ENCODE measurements around the gene PRELID2.
A peak's percentile ranks its signal among the peaks of the same experiment; 100 is the strongest.
"Not testable (repeated sequence)": the region's sequence is repeated elsewhere in the genome, so short reads cannot be mapped to it uniquely, and the experiment has no call there.

PRELID2 gene

DNA sequence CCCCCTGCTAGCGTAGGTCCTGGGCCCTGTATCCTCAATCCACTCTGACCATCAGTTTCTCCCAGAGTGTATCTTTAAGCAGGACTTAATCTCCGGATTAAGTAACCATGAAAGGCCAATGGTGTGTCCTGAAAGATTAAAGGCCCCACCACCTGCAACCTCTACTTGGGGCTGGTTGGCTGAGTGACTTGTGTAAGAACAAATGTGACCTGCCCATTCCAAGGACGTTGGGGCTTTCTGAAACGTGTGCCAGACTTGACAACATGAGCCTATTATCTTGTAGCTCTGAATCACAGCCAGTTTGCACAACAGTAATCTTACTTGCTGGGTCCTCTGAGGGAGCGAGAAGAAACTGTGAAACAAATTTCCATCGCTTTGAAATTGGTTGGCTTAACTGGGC is 3.1 kb upstream of the PRELID2 start:
- DNase-seq = no peak

DNA sequence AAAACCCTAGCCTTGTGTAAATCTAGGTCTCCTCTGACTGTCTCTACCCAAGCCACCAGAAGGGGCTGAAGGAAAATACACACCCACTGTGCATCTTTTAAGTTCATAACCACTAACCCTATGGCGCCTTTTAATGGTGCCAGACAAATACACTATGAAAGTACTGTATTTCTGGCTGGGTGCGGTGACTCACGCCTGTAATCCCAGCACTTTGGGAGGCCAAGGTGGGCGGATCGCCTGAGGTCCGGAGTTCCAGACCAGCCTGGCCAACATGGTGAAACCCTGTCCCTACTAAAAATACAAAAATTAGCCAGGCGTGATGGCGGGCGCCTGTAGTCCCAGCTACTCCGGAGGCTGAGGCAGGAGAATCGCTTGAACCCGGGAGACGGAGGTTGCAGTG is 1.1 kb upstream of the PRELID2 start:
- not testable (repeated sequence) for DNase-seq

DNA sequence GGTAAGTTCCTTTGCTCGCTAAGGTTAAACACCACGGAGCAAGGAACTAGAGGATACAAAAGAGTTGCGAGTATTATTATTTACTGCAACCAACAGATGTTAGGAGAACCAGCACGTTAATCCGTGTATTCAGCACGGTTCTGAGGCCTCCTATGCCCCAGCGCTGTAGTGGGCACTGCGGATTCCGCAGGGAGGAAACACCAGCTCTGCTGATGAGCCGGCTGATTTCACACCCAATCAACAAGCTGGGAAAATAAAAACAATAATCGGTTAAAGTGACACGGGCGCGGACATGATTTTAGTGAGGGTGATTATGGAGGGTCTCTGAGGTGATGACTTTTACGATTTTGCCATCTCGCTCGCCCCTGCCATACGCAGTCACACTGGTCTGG is 702 bp upstream of the PRELID2 start:
- no peak for DNase-seq

DNA sequence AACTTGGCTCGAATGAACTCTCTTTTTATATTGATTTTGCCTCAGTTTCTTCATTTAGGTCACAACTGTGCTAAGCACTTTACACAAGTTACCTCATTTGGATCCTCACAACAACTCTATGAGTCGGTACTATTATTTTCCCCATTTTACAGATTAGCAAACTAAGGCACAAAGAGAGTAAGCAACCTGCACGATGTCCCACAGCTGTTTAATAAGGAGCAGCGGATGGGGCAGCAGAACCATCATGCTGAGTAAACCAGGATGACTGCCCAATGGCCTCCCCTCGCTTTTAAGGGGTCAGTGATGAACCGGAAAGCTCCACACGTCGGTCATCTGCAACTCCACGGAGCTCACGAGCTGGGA is 607 bp downstream of the PRELID2 start:
- no peak for DNase-seq

DNA sequence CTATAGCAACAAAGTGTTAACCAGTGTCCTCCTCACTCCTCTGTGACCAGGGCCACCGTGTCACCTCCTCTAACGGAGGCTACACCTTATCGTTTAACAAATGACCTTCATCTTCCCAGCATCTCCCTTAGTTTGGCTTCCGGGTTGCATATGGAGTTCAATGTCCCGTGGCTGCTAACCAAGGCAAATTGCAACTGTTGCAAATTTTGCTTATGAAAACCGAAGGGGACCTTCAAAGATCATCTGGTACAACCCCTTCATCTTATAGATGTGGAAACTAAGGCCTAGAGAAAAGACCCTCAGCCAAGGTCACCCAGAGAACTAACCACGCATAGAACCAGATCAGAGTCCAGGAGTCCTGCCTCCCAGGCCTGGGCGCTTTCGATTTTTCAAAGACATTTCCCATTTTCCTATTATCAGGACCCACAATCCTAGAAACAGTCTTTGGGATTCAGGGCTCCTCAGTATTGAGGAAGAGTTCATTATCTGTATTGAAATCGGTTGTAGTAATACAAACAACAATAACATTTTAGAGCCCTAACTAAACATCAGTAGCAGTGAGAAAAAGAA is 1.4 kb downstream of the PRELID2 start:
- DNase-seq = no peak

DNA sequence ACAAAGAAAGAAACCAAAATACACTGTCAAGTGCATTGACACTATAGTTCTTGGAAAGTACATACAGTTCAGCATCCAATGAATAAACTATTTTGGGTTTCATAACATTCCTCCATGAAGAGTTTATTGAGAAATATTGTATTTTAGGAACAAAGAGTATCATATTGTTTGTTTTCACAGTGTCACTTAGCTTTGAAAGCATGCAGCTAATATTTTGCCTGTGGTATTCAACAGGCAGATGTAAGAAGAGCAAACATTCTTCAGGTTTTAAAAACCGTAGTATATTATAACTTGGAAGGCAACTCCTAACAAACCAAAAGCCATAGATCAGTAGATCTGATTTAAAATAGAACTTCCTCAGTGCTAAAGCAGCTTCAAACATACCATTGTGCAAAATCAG is 4.5 kb downstream of the PRELID2 start:
- peak; percentile 50 for DNase-seq

DNA sequence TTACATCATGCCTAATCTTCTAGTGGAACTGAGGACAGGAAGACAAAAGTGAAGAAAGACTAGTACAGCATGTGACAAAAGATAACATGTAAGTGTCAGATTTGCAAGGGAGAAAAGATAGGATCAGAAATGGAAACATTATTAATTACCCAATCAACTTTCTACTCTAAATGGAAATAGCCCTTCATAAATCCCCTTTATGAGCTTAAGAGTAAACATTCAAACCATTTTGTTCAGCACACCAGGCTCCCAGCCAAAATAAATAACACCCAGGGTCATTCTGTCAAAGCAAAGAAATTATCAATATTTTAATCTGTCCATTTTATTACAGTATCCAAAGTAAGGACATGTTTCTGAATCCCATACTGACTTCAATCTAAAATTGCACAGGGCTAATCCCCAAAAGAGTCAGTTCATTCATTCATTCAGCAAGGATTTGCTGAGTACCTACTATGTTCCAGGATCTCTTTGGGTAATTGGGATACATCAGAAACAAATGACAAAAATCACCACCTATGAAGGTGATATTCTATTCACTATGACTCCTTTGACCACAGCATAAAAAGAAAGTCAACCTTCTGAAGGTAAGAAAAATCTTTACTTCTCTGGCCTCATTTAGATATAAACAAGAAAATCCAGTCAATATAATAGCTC is 5.3 kb downstream of the PRELID2 start:
- DNase-seq = no peak

DNA sequence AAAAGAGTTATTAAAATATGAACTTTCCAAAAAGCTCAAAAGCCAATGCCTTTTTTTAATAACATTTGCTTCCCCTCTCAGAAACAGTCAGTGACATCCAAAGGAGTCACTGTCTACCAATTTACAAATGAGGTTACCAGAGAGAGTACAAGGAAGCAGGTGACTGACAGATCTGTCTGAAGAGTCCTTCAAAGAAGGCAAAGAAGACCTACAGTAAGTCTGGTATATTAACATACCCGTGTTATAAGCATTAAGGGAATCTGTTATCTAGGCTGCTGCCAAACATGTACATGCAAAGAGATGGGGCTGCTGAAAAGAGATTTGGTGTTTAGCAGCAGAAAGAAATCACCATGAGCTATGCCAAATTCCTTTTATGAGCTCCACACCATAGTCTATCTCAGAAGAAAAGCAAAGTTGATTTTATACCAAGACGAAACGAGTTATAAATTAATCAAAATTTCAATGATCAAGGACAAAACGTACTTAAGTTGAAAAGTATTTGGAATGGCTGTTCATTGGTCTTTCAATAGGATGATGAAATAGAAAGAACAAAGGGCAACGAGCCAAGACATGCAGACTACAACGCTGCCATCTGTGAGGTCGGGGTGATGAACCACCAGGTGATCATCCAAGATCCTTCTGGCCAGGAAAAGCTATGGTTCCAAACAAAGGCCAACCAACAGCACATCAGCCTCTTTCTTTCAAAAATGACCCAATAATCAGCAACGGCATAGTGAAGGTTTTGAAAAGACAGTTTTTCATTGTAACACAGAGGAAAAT is 8.1 kb downstream of the PRELID2 start:
- no peak for DNase-seq

DNA sequence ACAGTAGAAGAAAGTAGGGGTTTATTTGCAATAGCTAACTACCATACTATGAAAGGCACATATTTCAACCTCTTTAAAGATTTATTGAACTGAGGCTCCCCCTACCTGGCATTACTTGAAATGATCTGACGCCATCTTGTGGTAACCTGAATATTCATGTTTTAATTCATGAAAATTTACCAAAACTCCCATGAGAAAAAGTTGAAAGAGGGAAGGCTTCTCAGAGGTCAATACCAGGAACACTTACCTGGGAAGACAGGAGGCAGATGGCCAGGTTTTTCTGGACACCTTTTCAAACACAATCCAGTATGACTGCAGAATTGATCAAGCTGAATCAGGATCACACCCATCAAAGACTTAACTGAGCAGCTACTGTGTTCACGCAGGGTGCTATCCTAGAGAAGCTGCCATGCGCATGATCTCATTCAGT is 9.4 kb downstream of the PRELID2 start:
- DNase-seq = peak; percentile 71

DNA sequence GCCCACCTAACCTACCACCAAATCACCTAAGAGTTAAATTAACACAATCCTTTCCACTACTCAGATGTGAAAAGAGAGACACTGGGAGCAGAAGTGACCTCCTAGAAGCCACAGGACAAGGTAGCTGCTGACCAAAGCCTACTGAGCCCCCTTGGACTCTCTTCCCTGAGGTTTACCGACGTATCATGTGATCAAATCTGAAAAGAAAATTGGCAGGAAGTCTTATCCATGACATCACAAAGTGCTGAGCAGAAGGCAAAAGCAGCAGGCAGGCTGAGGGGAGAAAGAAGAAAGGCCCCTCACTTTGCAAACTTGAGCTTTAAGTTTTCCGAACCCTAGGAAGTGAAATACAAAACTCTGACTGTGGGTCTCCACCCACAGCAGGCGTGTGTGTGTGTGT is 11.1 kb downstream of the PRELID2 start:
- DNase-seq = peak; percentile 36

DNA sequence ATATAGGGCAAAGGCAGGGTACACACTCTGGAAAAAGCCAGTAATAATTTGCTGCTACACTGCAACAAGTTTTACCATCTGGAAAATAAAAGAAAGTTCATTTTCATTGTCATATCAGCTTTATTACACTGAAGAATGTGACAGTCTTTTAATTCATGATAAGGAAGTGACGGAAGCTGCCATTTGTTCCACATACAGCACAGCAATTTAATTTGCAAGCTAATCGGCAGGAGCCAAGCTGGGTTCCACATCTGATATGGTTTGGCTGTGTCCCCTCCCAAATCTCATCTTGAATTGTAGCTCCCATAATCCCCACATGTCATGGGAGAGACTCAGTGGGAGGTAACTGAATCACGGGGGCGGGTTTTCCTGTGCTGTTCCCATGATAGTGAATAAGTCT is 16.5 kb downstream of the PRELID2 start:
- no peak for DNase-seq

DNA sequence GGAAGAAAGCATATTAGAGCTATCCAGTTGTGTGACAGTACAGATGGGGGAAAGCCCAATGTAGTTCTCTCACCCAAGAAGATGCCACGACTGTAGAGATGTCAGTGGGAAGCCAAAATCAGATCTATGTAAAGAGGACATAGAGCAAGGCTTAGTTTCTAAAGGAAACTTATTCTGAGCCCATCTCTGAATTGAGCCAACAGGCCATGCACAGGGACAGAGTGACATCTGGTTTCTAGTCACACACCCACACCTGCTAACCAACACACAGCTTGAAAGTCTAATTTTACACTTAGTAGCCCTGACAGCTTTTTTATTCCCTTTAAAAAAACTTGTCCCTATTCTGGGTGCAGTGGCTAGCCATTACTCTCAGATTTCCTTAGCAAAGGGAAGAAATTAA is 22.3 kb downstream of the PRELID2 start:
- DNase-seq = no peak

DNA sequence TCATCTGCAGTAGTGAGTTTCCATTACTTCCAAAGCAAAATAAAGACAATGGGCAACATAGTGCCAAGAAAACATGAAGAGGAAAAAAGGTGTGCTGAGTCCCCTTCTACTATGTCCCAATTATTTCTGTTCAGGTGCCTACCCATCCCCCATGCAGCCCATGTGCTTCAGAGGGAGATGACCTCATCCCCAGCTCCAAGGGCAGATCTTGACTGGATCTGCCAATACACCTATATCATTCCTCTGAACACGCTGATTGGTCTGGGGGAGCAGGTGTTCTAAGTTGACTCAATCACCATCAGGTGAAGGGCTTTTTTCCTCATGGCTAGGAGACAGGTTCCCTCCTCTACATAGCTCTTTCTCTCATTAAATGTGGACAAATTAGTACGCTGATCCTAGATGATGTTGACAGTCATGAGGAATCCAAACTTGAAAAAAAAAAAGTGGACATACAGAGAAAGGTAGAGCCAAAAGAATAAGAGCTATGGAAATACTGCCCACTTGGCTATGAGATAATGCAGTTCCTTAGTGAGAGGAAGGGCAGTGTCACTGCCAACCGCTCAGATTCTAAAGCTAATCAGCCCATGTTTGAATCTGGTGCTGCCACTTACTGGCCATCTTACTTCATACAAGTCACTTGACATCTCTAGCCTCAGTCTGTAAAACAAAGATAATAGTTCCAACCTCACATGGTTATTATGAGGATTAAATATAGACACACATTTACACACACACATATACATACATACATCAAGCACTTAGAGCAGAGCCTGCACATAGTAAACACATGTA is 23.1 kb downstream of the PRELID2 start:
- DNase-seq = peak; percentile 38

DNA sequence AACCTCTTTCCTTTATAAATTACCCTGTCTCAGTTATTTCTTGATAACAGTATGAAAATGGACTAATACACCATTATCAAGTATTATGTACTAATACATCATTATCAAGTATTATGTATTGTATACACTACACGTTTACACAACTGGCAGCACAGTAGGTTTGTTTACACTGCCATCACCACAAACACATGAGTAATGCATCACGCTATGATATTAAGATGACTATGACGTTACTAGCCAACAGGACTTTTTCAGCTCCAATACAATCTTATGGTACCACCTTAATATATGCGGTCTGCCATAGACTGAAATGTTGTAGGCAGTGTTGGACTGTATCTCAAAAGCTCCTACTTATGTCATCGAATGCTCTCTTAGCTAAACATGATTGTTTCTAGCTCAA is 28.2 kb downstream of the PRELID2 start:
- DNase-seq = no peak

DNA sequence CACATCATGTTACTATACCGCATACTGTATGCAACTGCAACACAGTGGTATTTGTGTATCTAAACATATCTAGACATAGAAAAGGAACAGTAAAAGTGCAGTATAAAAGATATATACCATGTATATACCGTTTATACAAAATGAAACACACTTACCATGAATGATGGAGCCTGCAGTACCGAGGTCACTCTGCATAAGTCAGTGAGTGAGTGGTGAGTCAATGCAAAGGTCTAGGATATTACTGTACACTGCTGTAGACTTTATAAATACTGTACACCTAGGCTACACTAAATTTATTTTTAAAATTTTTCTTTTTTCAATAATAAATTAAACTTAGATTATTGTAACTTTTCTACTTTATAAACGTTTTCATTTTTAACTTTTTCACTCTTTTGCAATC is 29.3 kb downstream of the PRELID2 start:
- DNase-seq = no peak

DNA sequence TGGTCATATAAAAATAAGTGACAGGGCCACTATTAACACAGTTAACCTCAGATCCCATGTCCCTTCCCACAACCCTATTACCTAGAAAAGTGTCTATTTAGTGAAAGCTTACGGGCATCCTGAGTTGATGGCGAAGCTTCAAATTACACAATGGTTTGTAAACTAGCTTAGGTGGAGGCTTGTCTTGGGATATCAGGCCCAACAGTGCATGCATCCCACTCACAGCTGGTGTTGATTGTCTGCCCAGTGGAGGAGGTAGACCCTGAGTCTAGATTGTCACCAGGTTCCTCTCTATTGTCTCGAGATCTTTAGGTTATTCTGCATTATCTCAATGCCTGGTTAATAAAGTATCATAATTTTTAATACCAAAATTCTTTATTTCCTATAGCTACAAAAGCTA is 30.4 kb downstream of the PRELID2 start:
- no peak for DNase-seq

DNA sequence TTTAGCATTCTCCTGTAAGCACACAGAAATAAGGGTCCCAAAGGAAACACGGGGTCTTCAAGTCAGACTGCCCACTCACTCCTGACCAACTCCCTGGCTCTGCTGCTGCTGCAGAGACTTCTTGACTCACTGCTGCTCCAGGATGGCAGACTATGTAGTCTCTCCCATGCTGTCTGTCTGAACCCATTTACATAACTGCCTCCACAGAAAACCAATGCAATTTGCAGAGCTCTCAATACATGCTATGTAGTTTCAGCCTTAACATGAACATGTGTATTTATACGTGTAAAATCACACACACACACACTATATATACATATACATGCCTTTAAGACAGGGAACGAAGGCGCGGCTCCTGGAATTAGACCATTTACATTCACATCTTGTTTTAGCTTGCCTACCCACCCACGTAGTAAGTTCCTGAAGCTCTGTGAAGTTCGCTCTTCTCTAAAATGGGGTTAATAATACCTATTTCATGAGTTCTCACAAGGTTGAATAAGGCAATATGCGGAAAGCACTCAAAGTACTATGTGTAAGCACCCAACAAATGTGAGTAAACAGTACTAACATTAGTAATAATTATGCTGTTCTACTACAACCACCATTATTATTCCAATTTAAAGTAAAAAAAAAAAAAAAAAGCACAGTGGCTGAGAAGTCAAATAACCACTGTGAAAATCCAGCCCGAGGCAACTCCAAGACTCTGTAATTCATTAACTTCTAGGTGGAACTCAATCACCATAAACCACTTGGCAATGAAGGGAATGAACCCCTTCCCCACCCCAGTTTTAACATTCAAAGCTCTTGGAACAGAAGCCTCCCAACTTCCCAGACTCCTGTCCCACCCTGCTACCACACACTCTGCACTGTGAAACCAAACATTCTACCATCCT is 31.8 kb downstream of the PRELID2 start:
- DNase-seq = no peak

DNA sequence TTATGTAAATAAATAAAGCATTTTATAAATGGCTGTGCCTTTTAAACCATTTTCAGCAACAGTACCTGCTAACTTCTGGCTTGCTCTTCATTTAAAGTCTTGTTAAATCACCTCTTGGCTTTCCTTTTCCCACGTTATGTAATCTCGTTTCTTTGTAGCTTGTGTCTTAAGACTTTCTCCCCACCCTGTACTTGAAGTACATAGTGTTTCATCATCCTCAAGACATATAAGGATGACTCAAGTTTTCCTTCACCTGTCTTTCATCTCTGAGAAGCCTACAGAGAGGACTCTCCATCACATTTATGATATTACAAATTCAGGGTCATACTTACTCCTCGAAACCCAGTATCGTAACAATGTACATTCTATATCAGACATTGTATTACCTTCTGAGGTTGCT is 33.9 kb downstream of the PRELID2 start:
- DNase-seq = no peak

DNA sequence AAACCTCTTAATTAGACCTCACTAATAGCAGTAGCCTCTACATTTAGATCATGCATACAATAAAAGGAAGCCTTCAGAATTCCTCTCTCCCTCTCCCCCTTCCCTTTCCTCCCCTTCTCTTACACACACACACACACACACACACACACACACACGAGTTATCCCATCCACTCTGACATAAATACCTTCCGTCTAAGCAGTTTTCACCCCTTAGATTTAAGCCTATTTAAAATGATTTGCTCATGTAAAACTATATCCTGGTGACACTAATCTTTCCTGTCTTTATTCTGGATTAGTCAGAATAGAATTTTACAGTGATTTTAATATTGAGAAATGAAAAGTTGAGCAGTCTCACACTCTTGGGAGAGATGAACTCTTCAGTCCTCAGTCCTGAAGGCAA is 35.0 kb downstream of the PRELID2 start:
- no peak for DNase-seq

DNA sequence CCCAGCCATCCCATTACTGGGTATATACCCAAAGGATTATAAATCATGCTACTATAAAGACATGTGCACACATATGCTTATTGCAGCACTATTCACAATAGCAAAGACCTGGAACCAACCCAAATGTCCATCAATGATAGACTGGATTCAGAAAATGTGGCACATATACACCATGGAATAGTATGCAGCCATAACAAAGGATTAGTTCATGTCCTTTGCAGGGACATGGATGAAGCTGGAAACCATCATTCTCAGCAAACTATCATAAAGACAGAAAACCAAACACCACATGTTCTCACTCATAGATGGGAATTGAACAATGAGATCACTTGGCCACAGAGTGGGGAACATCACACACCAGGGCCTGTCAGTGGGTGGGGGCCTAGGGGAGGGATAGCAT is 36.6 kb downstream of the PRELID2 start:
- not testable (repeated sequence) for DNase-seq

DNA sequence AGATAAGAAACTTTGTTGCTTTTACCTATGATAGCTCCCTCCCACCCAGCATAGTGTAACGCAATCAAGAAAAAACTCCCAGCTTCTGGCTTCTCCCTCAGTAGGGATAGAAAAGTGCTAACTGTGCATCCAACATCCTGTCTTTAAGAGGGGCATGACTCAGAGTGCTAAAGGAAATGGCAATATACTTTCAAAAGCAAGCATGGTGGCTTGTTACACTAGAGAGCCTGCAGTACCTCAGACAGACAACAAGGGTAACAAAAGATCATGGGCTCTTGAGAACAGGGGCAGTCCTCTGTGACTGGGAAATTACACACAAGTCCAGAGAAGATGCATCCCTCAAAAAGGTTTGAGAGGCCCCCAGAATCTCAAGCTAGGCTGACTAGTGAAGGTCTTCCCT is 37.8 kb downstream of the PRELID2 start:
- DNase-seq = peak; percentile 40

DNA sequence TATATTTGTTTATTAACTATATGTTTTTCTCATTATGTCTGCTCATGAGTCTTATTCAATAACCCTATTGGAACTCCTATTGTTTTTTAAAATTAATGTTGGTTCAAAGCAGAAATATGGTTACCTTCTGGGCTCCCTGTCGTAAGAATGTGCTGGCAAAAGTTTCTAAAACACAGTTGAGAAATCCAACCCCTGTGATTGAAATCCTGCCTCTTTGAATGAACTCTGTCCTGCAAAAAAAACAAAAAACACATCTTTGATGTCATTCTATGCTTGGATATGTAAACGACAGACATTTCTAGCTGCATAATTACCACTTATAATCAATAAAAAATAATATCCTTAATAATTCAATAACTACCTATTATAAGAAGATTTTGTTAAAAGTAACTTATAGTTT is 38.8 kb downstream of the PRELID2 start:
- no peak for DNase-seq

DNA sequence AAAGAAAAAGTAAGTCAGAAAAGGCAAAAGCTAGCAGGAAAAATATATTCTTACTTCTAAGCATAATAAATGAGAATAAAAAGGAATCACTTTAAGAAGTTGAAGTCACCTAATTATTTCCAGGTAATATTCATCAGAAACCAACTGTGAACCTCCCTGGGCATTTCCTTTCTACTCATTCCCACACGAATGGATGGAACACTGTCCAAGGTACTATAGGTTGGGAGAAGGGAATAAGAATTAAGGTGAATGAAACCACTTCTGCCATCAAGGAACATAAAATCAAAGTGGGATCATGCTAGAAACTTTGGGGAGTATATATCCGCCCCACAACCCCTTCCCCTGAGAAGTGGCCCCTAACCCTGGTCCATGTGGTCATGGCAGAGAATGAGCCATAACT is 41.6 kb downstream of the PRELID2 start:
- DNase-seq = no peak
